ENCODE data around the gene PTPN5.

DNA sequence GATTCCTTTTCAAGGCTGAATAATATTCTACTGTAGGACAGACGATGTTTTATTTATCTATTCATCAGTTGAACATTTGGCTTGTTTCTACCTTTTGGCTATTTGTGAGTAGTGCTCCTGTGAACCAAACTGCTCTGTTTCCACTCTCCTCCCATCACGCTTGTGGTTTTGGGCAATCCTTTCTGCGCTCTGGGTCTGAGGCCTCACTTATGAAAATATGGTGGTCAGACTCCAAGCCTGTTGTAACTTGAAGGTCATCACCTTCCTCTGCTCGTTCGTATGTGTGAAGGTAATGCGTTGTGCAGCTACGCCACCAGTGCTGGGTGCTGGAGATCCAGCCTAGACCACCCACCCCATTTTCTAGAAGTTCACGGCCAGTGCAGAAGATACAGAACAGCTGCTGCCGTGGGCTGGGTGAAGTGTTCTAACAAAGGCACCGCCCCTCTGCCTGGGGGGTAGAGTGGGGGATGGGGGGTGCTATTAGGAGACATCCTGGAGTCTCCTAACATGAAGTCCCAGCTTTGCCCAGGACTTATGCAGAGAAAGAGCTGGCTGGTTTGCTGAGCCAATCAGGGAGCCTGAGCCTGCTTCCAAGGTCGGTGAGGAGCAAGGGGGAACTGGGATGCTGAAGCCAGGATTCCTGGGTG lies 21.0 kb downstream of the PTPN5 start:
- TF ChIP-seq, protein P1, sequence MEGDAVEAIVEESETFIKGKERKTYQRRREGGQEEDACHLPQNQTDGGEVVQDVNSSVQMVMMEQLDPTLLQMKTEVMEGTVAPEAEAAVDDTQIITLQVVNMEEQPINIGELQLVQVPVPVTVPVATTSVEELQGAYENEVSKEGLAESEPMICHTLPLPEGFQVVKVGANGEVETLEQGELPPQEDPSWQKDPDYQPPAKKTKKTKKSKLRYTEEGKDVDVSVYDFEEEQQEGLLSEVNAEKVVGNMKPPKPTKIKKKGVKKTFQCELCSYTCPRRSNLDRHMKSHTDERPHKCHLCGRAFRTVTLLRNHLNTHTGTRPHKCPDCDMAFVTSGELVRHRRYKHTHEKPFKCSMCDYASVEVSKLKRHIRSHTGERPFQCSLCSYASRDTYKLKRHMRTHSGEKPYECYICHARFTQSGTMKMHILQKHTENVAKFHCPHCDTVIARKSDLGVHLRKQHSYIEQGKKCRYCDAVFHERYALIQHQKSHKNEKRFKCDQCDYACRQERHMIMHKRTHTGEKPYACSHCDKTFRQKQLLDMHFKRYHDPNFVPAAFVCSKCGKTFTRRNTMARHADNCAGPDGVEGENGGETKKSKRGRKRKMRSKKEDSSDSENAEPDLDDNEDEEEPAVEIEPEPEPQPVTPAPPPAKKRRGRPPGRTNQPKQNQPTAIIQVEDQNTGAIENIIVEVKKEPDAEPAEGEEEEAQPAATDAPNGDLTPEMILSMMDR (conservative IDR thresholded peaks at IDR 0.05): no peak
- no peak for TF ChIP-seq EZH2 (IDR thresholded peaks at IDR 0.05; ENCODE audit: low read depth)

Data from PC-9 (cell line).